ENCODE results near the gene IRX5. TPM values are rescaled to one million over a fixed set of nuclear protein-coding genes. Genes with fewer than 3 reads are reported as not detected.

The IRX5 gene
- total RNA-seq, 2 donors from 2014 or later: 0.27 to 1.1 TPM

DNA sequence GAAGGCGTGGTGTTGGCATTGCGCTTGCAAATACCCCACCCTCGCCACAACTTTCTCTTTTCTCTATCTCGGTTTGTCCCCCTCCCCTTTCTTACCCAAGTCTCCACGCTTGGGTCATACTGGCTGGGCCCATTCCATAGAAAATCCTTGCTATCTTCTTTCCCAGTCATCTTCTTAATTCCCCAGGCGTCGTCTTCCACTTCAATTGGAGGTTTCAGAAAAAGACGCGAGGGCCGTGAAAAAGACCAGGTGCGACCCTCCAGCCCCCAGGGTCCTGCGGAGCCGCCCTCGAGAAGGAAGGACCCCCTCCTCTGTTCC is 8.3 kb downstream of the IRX5 start:
- intact Hi-C loops (cut with DNase I): loop anchor here (10.0 kb wide), 1 partner anchor 654 kb away; the partner anchor contains the start of gene IRX3 (in 2 of the 2)
- DNase-seq (no peak), ATAC-seq (no peak)

DNA sequence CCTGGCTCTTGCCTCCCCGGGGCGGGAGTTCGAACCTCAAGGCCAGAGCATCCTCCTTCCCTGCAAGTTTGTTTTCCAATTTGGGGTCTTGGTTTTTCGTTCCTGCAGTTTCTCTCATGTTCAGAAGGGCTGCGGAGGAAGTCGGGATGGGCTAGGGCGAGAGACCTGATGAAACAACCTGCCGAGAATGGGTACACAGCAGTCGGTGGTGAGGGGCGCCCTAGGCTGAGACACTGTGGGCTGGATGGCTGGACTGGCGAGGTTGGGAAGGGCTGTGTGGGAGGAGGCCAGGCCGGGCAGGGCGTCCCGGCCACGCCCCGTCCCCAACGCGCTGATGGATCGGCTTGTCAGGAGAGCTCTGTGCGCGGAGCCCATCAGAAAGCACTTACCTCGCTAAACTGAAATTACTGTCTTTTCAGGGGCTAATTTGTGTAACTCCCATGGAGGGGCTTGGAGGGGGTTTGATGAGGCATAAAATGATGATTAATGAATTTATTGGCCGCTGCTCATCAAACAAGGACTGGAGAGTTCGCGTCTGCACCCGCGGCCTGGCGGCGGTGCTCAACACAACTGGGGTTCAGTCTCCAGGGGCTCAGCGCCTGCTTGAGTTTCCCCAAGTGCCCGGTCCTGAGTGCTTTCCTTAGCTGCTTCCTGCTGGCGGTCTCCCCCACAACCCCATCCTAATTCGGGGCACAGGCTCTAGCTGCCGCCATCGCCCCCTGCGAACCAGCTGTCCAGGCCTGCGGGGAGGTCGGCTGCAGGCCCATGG is 9.0 kb downstream of the IRX5 start:
- no peak for DNase-seq
- intact Hi-C loops (cut with DNase I): loop anchor here (10.0 kb wide), 1 partner anchor 655 kb away; the partner anchor contains the start of gene IRX3 (in 2 of the 2)

GRCh38 chr16:54940279-54940604 is 9.6 kb downstream of the IRX5 start:
- ATAC-seq (no peak), DNase-seq (no peak)
- intact Hi-C loops (cut with DNase I): no loop called here

More for the DNA sequence above, 9.0 kb downstream of the IRX5 start:
- no peak for ATAC-seq

DNA sequence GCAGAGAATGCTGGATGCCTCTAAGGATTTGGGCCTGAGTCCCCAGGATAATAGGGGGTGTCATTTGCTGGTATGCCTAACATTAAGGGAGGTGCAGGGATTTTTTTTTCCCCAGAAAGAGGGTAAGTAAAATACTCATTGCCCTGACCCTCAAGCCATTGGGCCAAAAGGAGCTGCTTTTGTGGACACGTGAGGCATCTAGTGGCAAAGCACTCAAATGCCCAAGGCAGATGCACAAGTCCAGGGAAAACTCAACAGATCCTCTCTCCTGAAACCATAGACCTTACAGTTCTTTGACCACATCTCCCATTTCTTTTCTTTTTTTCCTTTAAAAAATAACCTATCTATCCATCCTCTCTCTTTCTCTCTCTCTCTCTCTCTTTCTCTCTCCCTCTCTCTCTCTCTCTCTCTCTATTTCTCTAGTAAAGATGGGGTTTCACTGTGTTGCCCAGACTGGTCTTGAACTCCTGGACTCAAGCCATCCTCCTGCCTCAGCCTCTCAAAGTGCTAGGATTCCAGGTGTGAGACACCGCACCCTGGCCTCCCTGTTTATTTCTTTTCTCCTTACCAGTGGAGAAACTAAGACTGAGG is 11.8 kb downstream of the IRX5 start:
- no peak for ATAC-seq
- intact Hi-C loops (cut with DNase I): no loop called here
- DNase-seq: no peak

GRCh38 chr16:54944002-54944401 is 13.3 kb downstream of the IRX5 start:
- ATAC-seq (no peak), DNase-seq (no peak)
- intact Hi-C loops (cut with DNase I): no loop called here

- DNase-seq: no peak
- intact Hi-C loops (cut with DNase I): no loop called here
- ATAC-seq: no peak
Observed at GRCh38 chr16:54945063-54945462, 14.4 kb downstream of the IRX5 start.

- no peak for DNase-seq
- no peak for ATAC-seq
- intact Hi-C loops (cut with DNase I): no loop called here
Observed at GRCh38 chr16:54946909-54947308, 16.2 kb downstream of the IRX5 start.

DNA sequence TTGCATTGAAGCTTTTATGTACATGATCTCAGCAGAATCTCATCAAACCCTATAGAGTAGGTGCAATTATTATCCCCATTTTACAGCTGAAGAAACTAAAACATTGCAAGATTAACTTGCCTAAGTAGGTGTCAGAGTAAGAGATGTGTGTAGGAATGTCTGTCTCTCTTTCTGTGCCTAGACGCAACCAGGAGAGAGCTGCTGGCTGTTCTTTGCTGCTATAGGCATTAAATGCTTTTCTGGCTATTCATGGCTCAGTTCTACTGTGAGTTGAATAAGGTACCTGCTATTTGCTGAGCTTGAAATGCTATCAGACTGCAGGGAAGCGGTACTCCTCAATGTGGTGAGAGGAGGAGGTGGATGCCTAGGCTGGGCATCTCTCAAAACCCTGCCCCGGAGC is 17.0 kb downstream of the IRX5 start:
- intact Hi-C loops (cut with DNase I): no loop called here
- ATAC-seq: no peak
- no peak for DNase-seq

DNA sequence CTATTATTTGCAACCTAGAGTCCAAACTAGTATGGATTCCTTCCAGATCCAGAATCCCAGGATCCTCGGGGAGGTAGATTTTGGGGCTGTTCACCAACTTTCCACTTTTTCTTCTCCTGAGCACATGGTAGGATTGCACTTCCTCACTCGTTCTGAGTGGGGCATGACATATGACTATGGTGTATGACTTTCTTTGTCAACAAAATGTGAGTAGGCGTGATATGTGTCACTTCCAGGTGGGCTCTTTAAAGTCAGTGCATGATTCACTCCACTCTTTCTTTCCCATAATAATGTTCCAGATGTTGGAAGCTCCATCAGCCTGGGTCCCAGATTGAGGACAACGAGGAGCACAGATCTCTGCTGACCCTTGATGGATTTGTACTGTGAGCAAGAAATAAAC is 21.5 kb downstream of the IRX5 start:
- intact Hi-C loops (cut with DNase I): no loop called here
- no peak for DNase-seq
- no peak for ATAC-seq

GRCh38 chr16:54953461-54953860 is 22.8 kb downstream of the IRX5 start:
- intact Hi-C loops (cut with DNase I): no loop called here
- no peak for DNase-seq
- ATAC-seq: no peak

GRCh38 chr16:54954220-54954619 is 23.6 kb downstream of the IRX5 start:
- intact Hi-C loops (cut with DNase I): no loop called here
- ATAC-seq (no peak), DNase-seq (no peak)

- intact Hi-C loops (cut with DNase I): no loop called here
- no peak for DNase-seq
- no peak for ATAC-seq
Observed at GRCh38 chr16:54955757-54956156, 25.1 kb downstream of the IRX5 start.

DNA sequence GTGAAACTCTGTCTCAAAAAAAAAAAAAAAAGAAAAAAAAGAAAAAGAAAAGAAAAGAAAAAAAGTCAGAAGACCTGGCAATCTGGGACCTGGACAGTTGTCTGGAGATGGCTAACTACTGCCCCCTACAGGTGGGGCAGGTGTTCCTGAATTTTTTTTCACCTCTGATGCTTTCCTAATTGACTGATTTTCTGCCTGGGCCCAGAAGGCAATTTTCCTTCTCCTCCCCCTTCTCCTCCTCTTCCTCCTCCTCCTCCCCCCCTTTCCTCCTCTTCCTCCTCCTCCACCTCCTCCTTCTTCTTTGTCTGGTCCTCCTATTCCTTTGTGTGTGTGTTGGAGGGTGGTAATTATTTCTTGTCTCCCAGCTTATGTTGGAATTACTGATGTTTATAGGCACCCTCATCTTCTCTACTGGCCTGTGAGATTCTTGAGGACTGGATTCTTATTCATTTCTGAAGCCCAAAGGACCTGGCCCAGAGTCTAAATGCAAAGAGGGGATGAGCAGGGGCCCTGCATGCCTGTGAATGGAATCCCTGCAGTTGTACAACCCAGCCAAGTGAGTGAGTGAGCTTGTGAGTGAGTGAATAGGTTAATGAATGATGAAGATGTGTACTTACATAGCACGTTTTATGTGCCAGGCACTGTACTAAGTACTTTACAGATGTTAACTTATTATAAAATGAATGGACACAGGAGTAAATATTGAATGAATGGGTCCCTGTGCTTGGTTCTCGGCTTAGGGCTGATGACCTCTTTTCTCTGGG is 26.9 kb downstream of the IRX5 start:
- DNase-seq (no peak), ATAC-seq (no peak)
- intact Hi-C loops (cut with DNase I): no loop called here

- intact Hi-C loops (cut with DNase I): no loop called here
- ATAC-seq: no peak
- no peak for DNase-seq
Observed at GRCh38 chr16:54962045-54962444, 31.4 kb downstream of the IRX5 start.

DNA sequence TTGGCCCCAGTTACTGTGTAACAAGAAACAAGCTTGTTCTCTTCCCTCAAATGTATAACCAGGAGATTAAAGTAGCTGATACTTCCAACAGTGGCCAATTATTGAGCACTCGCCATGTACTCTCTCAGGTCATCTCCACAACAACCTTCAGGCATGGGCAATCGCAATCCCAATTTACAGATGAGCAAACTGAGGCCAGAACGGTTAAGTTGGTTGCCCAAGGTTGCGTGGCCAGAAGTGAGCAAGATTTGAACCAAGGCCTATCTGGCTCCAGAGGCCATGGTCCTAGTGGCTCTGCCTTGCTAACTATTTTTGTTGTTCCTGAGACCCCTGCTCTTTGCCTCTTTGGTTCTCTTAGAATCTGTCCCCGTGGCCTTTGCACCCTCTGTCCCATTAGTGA is 33.6 kb downstream of the IRX5 start:
- intact Hi-C loops (cut with DNase I): no loop called here
- DNase-seq: no peak
- ATAC-seq: no peak

DNA sequence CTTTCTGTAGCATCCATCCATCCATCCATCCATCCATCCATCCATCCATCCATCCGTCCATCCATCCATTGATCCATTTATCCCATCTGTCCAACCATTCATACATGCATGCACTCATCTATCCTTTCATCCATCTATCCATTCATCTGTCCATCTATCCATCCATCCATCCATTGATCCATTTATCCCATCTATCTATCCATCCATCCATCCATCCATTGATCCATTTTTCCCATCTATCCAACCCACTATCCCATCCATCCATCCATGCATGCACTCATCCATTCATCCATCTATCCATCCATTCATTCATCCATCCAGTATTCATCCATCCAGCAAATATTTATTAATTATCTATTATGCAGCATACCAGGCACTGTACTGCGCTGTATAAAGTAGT is 34.8 kb downstream of the IRX5 start:
- intact Hi-C loops (cut with DNase I): no loop called here
- ATAC-seq: no peak
- no peak for DNase-seq

DNA sequence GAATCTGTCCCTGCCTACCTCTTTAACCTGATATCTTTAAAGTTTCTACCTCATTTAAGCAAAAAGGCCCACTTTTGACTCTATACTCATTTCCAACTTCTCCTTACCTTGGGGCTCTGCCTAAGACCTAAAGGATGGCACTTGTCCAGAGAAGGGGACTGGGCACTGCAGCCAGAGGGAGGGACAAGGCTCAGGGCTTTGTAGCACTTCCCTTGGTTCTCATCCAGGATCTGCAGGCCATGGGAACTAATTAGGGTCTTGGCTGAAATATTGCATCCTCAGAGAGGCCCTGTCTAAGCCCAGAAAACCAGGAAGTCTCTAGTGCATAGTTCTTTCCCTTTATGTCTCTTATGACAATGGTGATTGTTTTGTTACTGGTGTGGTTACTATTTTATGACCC is 37.3 kb downstream of the IRX5 start:
- DNase-seq (no peak), ATAC-seq (no peak)
- intact Hi-C loops (cut with DNase I): no loop called here

- ATAC-seq (no peak), DNase-seq (no peak)
- intact Hi-C loops (cut with DNase I): no loop called here
Observed at GRCh38 chr16:54968784-54969183, 38.1 kb downstream of the IRX5 start.

GRCh38 chr16:54970016-54970415 is 39.4 kb downstream of the IRX5 start:
- DNase-seq: no peak
- intact Hi-C loops (cut with DNase I): no loop called here

GRCh38 chr16:54974367-54974766 is 43.7 kb downstream of the IRX5 start:
- intact Hi-C loops (cut with DNase I): no loop called here
- no peak for ATAC-seq
- no peak for DNase-seq

More at GRCh38 chr16:54970016-54970415, 39.4 kb downstream of the IRX5 start:
- ATAC-seq: no peak

All from left cardiac atrium (tissue), 4 donors.